Neural progenitor cell (in vitro differentiated cells): ENCODE data around the gene C10orf71.

ENCODE experiments used
- CTCF ChIP-seq: fragments of 200-600 bp; sonication (generic); IDR thresholded peaks from 2 replicates; pipeline ENCODE4 v1.5.1; 2017; ENCODE audit warnings: antibody characterized with exemption, mild to moderate bottlenecking
- EZH2 ChIP-seq: fragments of 200-600 bp; sonication (generic); IDR thresholded peaks from 2 replicates; pipeline ENCODE4 v1.6.1; 2017; ENCODE audit warnings: antibody characterized with exemption, mild to moderate bottlenecking, moderate library complexity
- EZH2phosphoT487 ChIP-seq: fragments of 200-600 bp; sonication (generic); IDR thresholded peaks from 2 replicates; pipeline ENCODE4 v1.6.1; 2017; ENCODE audit warnings: antibody characterized with exemption

DNA sequence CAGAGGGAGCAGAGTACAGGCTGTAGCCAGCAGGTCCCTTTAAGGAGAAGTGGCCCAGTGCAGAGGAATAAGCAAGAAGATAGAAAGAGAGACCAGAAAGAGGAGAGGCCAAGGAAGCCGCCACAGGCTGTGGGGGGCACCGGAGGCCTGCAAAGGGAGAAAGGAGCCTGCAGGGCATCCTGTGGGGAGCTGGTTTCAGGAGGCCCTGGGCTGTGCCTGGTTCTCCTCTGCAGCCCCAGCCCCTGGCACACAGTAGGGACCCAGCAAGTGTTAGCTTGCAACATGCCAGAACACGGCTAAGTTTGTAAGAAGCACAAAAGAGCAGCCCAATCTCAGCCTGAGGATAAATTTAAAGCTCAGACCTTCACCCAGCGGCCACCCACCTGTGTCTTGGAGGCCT is 12.3 kb upstream of the C10orf71 start:
- TF ChIP-seq CTCF (no peak), EZH2 (no peak), EZH2phosphoT487 (no peak)
